Peyer's patch (tissue), 4 donors: ENCODE measurements around the gene IL31RA. TPM values are rescaled to one million over a fixed set of nuclear protein-coding genes. Genes with fewer than 3 reads are reported as not detected.

Experiments
- DNase-seq, 3 donors: peaks; one replicate each; pipeline ENCODE4 v3.0.0-alpha.2; 2017 to 2019
- H3K27ac ChIP-seq, 4 donors: fragments of 200-600 bp; sonication (generic); one replicate each; pipeline ENCODE4 v1.5.1; 2016 to 2019
- H3K27me3 ChIP-seq, 2 donors: fragments of 200-600 bp; sonication (generic); one replicate each; pipeline ENCODE4 v1.5.1; 2019
- H3K36me3 ChIP-seq, 3 donors: fragments of 200-600 bp; sonication (generic); one replicate each; pipeline ENCODE4 v1.5.1; 2016 to 2019
- H3K4me1 ChIP-seq, 4 donors: fragments of 200-600 bp; sonication (generic); one replicate each; pipeline ENCODE4 v1.5.1; 2016 to 2019
- H3K4me3 ChIP-seq, 4 donors: fragments of 200-600 bp; sonication (generic); 1 replicate in 3 of 4; 2 replicates in 1 of 4; pipeline ENCODE4 v1.5.1; 2016 to 2019; ENCODE audit warnings: mild to moderate bottlenecking in 1 of 4
- H3K9me3 ChIP-seq, 4 donors: fragments of 200-600 bp; sonication (generic); one replicate each; pipeline ENCODE4 v1.5.1; 2016 to 2019; ENCODE audit warnings: mild to moderate bottlenecking in 1 of 4
- POLR2A ChIP-seq, 2 donors: fragments of 450-650 bp; IDR thresholded peaks; one replicate each; pipeline ENCODE4 v1.5.1; 2017; ENCODE audit warnings: antibody characterized with exemption in 2 of 2, mild to moderate bottlenecking in 2 of 2, moderate library complexity in 2 of 2
- total RNA-seq, 4 donors: library from RNA; depleted of rRNA; stranded (reverse); fragments of >200 nt; gene quantifications; one replicate each; pipeline ENCODE4 v1.1.0, GENCODE V29; 2016
- TF ChIP-seq, protein P1 (sequence below), 6 experiments: fragments of 450-650 bp in 4 of 6; fragments of 200-600 bp in 2 of 6; sonication (generic) in 1 of 6; IDR thresholded peaks; one replicate each; pipeline ENCODE4 v1.5.1; 2017 to 2019; ENCODE audit warnings: antibody characterized with exemption in 6 of 6, mild to moderate bottlenecking in 3 of 6, moderate library complexity in 1 of 6

Gene IL31RA
- total RNA-seq, 4 donors from 2014 or later, result not detected

DNA sequence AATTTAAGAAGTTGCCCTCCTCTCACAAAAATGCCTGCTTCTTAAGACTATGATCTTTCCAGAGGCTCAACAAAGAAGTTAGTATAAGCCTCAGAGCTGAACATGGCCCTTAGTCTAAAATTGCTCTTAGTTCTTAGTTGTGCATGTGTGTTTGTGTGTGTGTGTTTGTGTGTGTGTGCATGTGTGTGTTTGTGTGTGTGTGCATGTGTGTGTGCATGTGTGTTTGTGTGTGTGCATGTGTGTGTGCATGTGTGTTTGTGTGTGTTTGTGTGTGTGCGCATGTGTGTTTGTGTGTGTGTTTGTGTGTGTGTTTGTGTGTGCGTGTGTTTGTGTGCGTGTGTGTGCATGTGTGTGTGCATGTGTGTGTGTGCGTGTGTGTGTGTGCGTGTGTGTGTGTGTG is 15.8 kb downstream of the IL31RA start:
- Histone ChIP-seq H3K36me3 (no peaks in the 10 kb centered on the region), H3K9me3 (no peaks in the 10 kb centered on the region), H3K27me3 (no peaks in the 10 kb centered on the region), H3K27ac (no peak overlapping the region), H3K4me1 (no peaks in the 10 kb centered on the region), H3K4me3 (no peak overlapping the region)
- TF ChIP-seq, protein P1, sequence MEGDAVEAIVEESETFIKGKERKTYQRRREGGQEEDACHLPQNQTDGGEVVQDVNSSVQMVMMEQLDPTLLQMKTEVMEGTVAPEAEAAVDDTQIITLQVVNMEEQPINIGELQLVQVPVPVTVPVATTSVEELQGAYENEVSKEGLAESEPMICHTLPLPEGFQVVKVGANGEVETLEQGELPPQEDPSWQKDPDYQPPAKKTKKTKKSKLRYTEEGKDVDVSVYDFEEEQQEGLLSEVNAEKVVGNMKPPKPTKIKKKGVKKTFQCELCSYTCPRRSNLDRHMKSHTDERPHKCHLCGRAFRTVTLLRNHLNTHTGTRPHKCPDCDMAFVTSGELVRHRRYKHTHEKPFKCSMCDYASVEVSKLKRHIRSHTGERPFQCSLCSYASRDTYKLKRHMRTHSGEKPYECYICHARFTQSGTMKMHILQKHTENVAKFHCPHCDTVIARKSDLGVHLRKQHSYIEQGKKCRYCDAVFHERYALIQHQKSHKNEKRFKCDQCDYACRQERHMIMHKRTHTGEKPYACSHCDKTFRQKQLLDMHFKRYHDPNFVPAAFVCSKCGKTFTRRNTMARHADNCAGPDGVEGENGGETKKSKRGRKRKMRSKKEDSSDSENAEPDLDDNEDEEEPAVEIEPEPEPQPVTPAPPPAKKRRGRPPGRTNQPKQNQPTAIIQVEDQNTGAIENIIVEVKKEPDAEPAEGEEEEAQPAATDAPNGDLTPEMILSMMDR (IDR thresholded peaks at IDR 0.05), result no peak
- no peak for TF ChIP-seq POLR2A (IDR thresholded peaks at IDR 0.05)
- DNase-seq, result no peak

DNA sequence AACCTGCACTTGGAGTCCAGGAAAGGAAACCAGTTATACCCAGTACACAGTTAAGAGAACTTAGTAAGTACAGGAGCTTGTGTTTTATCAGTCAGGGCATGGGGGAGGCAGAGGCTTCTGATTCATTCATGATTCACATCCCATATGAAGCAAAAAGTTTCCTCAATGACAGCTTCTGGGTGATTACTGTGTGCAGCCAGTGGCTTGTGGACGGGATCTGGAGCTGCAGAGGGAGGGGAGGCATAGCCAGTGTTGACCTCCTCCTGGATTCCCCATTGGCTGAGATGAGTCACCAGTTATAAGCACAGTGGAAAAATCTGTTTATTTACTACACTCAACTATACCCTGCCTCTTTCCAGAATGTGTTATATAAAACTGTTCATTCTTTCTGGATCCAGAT is 17.7 kb downstream of the IL31RA start:
- no peak overlapping the region for H3K27ac ChIP-seq
- H3K27me3 ChIP-seq, result no peaks in the 10 kb centered on the region
- no peak overlapping the region for H3K4me3 ChIP-seq
- H3K4me1 ChIP-seq, result no peaks in the 10 kb centered on the region
- TF ChIP-seq, protein P1 (IDR thresholded peaks at IDR 0.05), result no peak
- no peak for TF ChIP-seq POLR2A (IDR thresholded peaks at IDR 0.05)
- no peak for DNase-seq
- H3K9me3 ChIP-seq, result no peaks in the 10 kb centered on the region
- no peaks in the 10 kb centered on the region for H3K36me3 ChIP-seq

DNA sequence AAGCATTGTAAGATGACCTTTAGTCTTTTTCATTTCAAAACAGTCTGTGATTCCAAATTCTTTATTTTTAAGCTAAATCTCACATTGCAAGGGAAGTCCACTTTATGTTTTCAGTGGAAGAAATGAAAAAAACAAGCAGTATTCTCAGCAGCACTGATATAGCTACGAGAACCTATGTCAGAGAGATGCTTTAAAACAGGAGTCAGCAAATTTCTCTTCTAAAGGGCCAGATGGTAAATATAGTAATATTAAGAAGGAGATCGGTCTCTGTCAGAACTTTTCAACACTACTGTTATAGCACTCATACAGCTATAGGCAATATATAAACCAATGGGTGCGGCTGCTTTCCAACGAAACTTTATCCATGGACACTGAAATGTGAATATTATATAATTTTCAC is 18.7 kb downstream of the IL31RA start:
- H3K4me1 ChIP-seq, result no peaks in the 10 kb centered on the region
- no peaks in the 10 kb centered on the region for H3K36me3 ChIP-seq
- no peaks in the 10 kb centered on the region for H3K27me3 ChIP-seq
- no peak overlapping the region for H3K27ac ChIP-seq
- H3K4me3 ChIP-seq, result no peak overlapping the region
- no peak for DNase-seq
- TF ChIP-seq, protein P1 (IDR thresholded peaks at IDR 0.05), result no peak
- TF ChIP-seq POLR2A (IDR thresholded peaks at IDR 0.05), result no peak
- no peaks in the 10 kb centered on the region for H3K9me3 ChIP-seq

DNA sequence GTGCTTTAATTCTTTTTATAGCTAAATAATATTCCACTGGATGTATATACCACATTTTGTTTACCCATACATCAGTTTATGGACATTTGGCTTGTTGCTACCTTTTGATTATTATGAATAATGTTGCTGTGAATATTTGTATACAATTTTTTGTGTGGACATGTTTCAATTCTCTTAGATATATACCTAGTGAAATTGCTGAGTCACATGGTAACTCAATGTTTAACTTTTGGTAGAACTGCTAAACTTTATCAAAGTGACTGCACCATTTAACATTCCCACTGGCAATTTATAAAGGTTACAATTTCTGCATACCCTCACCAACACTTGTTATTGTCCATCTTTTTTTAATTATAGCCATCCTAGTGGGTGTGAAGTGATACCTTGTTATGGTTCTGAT is 22.1 kb downstream of the IL31RA start:
- Histone ChIP-seq H3K36me3 (no peaks in the 10 kb centered on the region), H3K27me3 (no peaks in the 10 kb centered on the region), H3K4me3 (no peak overlapping the region), H3K9me3 (no peaks in the 10 kb centered on the region), H3K4me1 (no peaks in the 10 kb centered on the region), H3K27ac (no peak overlapping the region)
- TF ChIP-seq POLR2A (IDR thresholded peaks at IDR 0.05), result no peak
- DNase-seq, result no peak

DNA sequence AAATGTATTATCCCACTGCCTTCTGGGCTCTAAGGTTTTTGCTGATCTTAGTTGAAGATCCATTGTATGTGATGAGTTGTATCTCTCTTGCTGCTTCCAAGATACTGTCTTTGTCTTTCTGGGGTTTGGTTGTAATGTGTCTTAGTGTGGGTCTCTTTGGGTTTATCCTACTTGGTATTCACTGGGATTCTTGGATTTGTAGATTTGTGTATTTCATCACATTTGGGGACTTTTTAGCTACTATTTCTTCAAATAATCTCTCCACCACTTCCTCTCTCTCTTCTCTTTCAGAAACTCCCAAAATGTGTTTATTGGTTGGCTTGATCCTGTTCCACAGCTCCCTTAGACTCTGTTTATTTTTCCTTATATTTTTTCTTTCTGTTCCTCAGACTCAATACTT is 26.5 kb downstream of the IL31RA start:
- Histone ChIP-seq H3K27me3 (no peaks in the 10 kb centered on the region), H3K36me3 (no peaks in the 10 kb centered on the region), H3K4me1 (no peaks in the 10 kb centered on the region), H3K9me3 (no peaks in the 10 kb centered on the region), H3K4me3 (no peak overlapping the region), H3K27ac (no peak overlapping the region)
- no peak for DNase-seq
- TF ChIP-seq, protein P1 (IDR thresholded peaks at IDR 0.05), result no peak
- TF ChIP-seq POLR2A (IDR thresholded peaks at IDR 0.05), result no peak

DNA sequence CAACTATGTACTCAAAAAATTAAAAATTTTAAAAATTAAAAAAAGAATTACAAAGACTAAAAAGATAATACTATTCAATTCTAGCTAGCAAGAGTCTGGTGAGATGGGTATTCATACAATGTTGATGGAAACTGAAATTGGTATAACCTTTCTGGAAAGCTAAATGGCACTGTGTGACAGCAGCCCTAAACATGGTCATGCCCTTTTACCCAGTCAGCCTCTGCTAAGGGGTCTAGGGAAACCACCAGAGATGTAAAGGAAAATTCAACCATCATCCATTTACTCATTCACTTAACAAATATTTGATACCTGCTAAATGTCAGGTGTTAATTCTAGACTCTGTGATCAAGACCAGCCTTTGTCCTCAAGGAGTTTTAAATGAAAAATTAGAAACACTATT is 29.3 kb downstream of the IL31RA start:
- H3K4me3 ChIP-seq, result no peak overlapping the region
- no peaks in the 10 kb centered on the region for H3K36me3 ChIP-seq
- H3K27me3 ChIP-seq, result no peaks in the 10 kb centered on the region
- TF ChIP-seq, protein P1 (IDR thresholded peaks at IDR 0.05), result no peak
- no peak for TF ChIP-seq POLR2A (IDR thresholded peaks at IDR 0.05)
- no peak overlapping the region for H3K27ac ChIP-seq
- no peak for DNase-seq
- H3K9me3 ChIP-seq, result no peaks in the 10 kb centered on the region
- no peaks in the 10 kb centered on the region for H3K4me1 ChIP-seq
